SW 1271 (cell line): ENCODE results near the gene APOBR.
A peak's percentile ranks its signal among the peaks of the same experiment; 100 is the strongest.
"Not testable (repeated sequence)": the region's sequence is repeated elsewhere in the genome, so short reads cannot be mapped to it uniquely, and the experiment has no call there.

ENCODE experiments used
- DNase-seq, 2 experiments: peaks; one replicate each; lab custom pipeline; 2025; lab: John Stamatoyannopoulos, UW

The APOBR gene

DNA sequence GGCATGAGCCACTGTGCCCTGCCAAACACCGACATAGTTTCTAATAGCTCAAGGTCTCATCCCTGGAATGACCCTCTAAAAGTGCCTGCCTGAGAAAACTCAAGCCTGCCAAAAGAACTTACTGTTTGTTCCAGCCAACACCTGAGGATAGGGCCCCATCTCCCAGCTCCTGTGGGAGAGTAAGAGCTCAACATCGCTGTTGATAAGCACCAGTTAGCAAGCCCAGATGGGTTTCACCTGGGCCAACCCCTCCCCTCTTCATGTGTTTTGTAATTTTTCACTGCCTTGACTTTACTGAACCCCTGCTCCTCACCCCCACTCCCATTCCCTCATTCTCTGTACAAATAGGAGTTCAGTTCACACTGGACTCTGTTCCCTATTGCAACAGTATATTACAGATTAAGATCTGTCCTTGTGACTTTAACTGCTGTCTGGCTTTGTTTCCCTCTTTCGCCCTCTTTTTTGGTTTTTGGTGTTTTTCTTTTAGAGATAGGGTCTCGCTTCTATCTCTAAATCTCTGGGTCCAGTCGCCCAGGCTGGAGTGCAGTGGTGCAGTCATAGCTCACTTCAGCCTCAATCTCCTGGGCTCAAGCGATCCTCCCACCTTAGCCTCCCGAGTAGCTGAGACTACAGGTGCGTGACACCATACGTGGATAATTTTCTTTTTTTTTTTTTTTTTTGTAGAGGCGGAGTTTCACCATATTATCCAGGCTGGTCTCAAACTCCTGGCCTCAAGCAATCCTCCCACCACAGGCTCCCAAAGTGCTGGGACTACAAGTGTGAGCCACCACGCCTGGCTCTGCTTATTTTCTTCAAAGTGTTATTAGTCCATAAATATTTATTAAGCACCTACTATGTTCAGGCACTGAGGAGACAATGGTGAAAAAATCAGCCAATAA, 32.0 kb downstream of the APOBR start:
- no peak for DNase-seq

DNA sequence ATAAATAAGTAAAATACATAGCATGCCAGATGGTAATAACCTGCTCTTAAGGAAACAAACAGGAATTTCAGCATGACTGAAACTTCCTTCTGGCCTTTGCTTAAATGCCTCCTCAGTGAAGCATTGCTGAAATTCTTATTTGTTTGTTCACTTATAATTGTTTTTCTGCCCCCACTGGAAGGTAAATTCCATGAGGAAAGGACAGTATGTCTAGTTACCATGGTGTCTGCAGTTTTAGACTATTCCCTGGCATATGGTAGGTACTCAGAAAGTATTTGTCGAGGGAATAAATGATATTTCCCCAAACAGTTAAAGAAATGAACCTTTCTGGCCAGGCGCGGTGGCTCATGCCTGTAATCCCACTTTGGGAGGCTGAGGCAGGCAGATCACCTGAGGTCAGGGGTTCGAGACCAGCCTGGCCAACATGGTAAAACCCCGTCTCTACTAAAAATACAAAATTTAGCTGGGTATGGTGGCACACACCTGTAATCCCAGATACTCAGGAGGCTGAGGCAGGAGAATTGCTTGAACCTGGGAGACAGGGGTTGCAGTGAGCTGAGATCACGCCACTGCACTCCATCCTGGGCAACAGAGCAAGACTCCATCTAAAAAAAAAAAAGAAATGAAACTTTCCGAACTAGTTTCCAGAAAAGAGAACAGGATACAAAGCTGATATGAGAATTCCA, 32.8 kb downstream of the APOBR start:
- DNase-seq: not testable (repeated sequence)

GRCh38 chr16:28527985-28528384, 33.5 kb downstream of the APOBR start:
- DNase-seq: no peak

DNA sequence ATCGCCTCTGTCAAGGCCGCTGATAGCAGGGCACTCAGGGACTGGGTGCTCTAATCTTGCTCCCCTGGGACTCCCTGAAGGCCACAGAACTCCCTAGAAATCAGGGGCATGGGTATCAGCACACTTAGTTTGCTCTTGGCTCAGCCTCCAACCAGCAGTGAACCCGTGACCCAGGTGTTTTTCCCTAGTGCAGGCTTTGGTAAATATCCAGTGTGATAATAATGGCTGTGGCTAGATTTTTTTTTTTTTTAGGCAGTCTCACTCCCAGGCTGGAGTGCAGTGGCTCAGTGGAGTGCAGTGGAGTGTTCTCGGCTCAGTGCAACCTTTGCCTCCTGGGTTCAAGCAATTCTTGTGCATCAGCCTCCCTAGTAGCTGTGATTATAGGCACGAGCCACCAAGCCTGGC, 34.0 kb downstream of the APOBR start:
- no peak for DNase-seq

GRCh38 chr16:28529124-28529523, 34.7 kb downstream of the APOBR start:
- DNase-seq: no peak

DNA sequence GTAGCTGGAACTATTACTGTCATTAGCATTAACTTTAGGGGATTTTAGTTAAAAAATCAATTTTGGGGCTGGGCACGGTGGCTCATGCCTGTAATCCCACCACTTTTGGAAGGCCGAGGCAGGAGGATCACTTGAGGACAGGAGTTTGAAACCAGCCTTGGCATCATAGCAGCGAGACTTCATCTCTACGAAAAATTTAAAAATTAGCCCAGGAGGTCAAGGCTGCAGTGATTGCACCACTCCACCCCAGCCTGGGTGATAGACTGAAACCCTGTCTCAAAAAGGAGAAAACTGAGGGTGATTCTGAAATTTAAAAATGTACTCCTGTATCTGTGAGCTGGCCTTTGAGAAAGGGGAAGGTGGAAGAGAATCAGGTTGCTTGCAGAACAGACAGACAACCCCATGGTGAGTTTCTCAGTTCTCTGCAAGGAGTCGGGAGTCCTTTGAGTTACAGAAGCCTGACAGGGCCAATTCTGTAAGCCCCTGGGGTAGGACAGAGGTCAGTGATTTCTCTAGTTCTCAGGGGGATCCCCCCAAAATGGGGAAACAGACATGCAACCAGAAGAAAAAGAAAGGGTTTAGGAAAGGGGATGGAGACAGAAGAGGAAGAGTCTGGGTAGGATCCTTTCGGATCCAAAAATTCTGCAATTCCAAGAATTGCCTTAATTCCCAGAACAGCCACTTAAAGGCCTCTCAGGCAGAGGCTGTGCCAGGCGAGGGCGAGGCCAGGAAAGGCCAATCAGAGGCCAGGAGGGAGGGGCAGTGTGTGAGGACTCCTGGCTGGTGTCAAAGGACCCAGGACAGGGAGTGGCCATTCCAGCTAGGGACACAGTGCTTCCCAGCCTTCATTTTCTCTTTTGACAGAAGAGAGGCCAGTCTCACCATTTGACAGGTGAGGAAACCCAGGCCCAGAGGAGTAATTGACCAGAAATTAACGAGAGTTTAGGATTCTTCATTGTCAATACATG, 37.6 kb downstream of the APOBR start:
- peak in 1 of 2 experiments; percentile 27 for DNase-seq

DNA sequence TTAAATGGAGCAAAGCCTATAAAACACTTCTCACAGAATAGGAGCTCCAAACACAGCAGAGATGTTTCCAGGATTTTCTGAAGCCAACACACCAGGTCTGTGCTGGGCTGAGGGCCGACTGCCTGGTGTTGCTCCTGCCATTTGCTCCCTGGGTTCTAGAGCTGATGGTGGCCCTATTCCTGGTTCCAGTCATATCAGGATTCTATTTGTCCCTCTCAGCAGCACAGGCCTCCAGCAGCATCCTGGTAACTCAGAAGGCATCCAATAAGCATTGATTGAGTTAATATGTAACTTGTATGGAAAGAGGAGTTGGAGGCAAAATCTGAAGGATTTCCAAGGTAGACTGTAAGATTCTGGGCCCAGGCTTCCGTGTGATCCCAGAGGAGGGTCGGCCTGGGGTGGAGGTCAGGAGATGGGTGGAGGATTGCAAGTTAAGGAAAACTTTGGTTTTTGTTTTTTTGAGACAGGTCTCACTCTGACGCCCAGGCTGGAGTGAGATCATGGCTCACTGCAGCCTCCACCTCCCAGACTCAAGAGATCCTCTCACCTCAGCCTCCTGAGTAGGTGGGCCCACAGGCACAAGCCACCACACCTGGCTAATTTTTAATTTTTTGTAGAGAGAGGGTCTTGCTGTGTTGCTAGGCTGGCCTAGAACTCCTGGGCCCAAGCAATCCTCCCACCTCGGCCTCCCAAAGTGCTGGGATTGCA, 38.7 kb downstream of the APOBR start:
- no peak for DNase-seq

GRCh38 chr16:28534542-28535373, 40.3 kb downstream of the APOBR start:
- no peak for DNase-seq

DNA sequence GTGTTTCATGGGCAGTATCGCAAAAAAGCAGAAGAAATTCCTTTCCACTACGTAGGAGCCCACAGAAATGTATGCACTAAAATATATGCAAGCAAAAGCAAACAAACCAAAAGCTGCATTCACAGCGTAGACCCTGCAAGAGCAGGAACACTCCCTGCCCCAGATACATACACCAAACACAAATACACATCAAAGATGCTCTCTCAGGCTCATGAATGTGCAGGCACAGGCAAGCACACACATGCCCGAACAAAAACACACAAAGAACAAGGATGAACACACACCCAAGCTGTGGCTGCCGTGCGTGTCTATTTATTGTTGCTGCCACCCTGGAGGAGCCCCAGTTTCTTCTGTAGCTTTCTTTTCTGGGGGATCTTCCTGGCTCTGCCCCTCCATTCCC, 42.6 kb downstream of the APOBR start:
- no peak for DNase-seq

DNA sequence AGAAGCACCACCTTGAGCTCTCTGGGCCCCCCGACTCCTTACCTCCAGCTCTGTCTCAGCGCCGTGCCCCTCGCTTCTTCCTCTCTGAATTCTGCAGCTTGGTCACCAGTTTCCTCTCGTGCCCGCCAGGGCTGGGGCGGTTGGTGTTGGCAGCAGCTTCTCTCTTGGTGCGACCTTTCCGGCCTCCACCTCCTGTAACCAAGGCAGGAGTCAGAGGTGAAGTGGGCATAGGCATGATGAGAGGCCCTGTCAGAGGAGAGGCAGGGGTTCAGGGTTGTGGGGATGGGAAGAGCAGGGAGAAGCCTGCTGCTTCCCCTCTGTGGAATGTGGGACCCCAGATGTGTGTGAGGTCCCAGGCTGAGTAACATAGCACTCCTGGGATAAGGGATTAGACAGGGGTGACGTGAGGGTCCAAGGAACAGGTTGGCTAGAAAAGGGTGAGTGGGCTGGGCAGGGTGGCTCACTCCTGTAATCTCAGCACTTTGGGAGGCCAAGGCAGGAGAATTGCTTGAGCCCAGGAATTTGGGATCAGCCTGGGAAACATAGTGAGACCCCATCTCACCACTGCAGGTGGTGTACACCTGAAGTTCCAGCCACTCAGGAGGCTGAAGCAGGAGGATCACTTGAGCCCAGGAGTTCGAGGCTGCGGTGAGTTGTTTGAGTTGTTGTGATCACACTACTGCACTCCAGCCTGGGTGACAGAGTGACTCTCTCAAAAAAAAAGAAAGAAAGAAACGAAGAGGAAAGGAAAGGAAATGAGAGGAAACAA, 43.7 kb downstream of the APOBR start:
- no peak for DNase-seq

DNA sequence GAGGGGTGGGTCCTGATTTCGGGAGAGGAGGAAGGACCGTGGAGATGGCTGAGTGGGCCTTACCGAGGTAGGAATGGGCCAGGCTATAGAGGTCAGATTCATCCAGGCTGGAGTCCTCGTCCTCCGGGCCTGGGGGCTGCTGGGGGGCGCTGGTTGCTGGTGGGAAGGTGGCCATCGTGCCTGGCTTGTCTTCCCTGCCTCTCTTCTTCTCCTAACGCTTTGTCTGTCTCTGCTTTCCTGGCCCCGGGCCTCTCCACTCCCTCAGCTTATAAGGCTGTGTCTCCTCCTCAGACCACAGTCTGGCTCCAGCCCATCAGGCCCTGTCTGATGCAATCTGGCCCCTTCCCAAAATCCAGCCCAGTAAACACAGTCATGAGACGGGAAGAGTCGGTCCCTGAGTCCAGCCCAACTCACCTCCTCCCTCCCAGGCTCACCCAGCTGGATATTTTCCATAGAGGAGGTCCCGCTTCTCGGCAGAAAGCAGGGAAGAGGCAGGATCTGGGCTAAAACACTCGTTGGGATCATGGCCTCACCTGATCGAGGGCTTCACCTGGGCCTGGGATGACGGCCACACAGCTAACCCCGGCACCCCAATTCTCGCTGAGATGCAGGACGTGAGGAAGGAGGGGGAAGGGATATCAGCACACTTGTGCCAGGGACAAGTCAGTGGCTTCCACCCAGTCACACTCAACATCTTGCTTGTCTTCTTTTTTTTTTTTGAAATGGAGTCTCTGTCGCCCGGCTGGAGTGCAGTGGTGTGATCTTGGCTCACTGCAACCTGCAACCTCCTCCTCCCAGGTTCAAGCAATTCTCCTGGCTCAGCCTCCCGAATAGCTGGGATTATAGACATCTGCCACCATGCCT, 44.5 kb downstream of the APOBR start, which contains the start of gene NUPR1:
Gene NUPR1 (minus strand): TSS at position 242 of the 864 bp plus-strand sequence. CDS start 67 bp downstream, at position 175.
- DNase-seq: no peak

DNA sequence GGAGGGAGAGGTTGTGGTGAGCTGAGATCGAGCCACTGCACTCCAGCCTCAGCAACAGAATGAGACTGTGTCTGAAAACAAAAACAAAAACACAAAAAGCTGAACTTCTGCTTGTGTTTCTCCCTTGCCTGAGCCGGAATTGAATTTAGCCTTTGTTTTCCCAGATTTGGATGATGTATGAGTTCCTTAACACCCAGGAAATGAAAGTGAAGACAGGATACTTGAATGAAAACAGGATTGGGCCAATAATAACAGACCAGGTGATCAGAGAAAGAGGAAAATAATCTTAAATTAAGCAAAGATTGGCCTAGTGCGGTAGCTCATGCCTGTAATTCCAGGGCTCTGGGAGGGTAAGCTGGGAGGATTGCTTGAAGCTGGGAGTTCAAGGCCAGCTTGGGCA, 45.9 kb downstream of the APOBR start:
- no peak for DNase-seq

GRCh38 chr16:28542646-28543045, 48.2 kb downstream of the APOBR start:
- DNase-seq: no peak

DNA sequence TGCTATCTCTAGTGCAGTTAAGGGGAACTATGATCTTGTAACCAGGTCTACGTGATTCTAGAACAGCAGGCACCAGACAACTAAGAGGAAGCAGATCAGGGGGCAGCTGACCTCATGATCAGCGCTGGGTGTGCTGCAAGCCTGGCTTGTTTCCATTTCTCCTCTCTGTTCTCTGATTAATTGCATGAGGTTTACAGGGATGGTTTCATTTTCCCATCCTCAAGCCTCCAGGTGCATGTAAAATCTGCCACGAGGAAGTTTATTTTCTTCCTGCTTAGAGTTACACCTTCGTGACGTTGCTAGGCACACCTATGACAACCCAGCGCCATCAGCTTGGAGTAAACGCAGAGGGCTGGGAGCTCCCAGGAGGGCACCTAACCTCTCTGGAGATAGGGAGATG, 48.6 kb downstream of the APOBR start:
- no peak for DNase-seq

GRCh38 chr16:28544998-28545397, 50.6 kb downstream of the APOBR start:
- no peak for DNase-seq

- DNase-seq: not testable (repeated sequence)
Measured at GRCh38 chr16:28545964-28546363, 51.5 kb downstream of the APOBR start.

GRCh38 chr16:28546626-28547025, 52.2 kb downstream of the APOBR start:
- DNase-seq: no peak

DNA sequence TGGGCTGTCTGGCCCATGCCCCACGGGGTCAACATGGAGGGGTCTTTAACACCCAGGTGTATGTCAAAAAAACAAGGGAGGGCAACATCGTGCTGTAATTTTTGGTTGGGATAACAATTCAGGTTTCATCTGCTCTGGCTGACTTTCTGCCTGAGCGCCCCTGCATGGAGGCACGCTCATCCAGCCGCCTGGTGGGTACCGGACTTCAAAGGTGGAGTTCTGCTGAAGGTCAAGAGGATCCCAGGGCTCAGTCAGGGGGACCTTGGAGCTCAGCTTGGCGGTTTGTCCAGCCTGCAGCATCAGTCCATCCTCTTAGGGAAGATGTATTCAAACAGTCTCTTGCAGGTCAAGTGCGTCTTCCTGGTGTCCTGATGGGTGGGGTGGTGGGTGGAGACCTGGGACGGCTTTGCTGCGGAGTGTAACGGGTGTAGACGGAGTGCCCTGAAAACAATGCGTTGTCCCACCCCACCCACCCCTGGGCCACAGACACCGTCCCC, 53.9 kb downstream of the APOBR start:
- DNase-seq: no peak
